Measurements from ENCODE around the gene GSTO2. TPM values are rescaled to one million over a fixed set of nuclear protein-coding genes. Genes with fewer than 3 reads are reported as not detected.

Gene GSTO2
- total RNA-seq, 4 donors from 2014 or later = 0.12 to 1.4 (median 0.54) TPM

DNA sequence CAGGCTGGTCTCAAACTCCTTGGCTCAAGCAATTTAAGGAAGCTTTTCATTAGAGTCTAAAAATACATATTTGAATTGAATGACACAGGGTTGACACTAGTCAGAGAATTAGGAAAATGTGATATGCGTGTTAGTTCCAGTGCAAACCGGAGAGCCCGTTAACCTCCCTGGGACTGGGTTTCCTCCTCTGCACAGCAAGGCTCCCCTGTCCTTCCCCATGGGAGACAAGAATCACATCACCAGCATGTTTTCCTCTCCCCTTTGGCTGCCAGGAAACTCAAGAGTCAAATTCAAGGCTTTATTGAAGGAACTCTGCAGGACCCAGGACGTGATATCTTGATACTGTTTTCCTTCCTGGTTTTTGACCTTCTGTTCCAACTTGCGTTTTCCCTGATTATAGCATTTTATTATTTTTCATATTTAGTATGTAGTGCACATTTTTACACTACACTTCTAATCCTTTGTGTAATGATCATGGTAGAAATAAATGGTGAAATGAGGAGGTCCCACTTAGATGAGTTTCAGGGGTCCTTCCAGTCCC lies 24.9 kb downstream of the GSTO2 start:
- DNase-seq (ENCODE audit: low spot score) = no peak
- TF ChIP-seq, protein P1, sequence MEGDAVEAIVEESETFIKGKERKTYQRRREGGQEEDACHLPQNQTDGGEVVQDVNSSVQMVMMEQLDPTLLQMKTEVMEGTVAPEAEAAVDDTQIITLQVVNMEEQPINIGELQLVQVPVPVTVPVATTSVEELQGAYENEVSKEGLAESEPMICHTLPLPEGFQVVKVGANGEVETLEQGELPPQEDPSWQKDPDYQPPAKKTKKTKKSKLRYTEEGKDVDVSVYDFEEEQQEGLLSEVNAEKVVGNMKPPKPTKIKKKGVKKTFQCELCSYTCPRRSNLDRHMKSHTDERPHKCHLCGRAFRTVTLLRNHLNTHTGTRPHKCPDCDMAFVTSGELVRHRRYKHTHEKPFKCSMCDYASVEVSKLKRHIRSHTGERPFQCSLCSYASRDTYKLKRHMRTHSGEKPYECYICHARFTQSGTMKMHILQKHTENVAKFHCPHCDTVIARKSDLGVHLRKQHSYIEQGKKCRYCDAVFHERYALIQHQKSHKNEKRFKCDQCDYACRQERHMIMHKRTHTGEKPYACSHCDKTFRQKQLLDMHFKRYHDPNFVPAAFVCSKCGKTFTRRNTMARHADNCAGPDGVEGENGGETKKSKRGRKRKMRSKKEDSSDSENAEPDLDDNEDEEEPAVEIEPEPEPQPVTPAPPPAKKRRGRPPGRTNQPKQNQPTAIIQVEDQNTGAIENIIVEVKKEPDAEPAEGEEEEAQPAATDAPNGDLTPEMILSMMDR (IDR thresholded peaks at IDR 0.05) = no peak
- ATAC-seq (ENCODE audit: low FRiP score) = no peak

DNA sequence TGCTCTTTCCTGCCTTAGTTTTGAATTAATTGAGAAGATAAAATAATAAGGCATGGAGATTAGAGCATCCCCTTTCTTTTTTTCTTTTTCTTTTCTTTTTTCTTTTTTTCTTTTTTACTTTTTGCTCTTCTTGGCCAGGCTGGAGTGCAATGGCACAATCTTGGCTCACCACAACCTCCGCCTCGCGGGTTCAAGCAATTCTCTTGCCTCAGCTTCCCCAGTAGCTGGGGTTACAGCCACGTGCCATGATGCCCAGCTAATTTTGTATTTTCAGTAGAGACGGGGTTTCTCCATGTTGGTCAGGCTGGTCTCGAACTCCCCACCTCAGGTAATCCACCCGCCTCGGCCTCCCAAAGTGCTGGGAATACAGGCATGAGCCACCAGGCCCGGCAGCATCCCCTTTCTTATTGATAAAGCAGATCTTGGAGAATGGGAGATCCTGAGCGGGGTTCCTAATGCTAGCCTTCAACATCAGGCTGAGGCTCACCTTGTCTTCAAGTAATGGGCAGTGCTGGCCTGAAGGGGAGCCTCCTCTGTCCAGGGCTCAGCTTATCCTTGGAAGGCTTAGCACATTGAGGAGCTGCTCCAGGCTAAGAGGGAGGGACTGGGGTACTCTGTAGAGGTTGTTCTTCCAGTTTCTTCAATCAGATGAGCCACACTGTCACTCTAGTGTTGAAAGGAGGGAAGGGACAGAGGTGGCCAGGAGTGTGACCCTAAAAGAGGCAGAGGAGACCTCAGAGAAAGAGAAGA lies 27.9 kb downstream of the GSTO2 start:
- no peak for ATAC-seq (ENCODE audit: low FRiP score)

GRCh38 chr10:104297697-104298660 lies 29.0 kb downstream of the GSTO2 start:
- no peak for DNase-seq (ENCODE audit: low spot score)
- ATAC-seq (ENCODE audit: low FRiP score) = no peak
- TF ChIP-seq, protein P1 (IDR thresholded peaks at IDR 0.05) = no peak

More for the DNA sequence above, 27.9 kb downstream of the GSTO2 start:
- DNase-seq (ENCODE audit: low spot score) = no peak
- TF ChIP-seq, protein P1 (IDR thresholded peaks at IDR 0.05) = no peak

GRCh38 chr10:104299031-104299904 lies 30.3 kb downstream of the GSTO2 start:
- ATAC-seq (ENCODE audit: low FRiP score) (no peak), DNase-seq (ENCODE audit: low spot score) (peak; percentile 20)
- TF ChIP-seq, protein P1 (IDR thresholded peaks at IDR 0.05) = no peak

GRCh38 chr10:104300002-104300735 lies 31.2 kb downstream of the GSTO2 start:
- TF ChIP-seq, protein P1 (IDR thresholded peaks at IDR 0.05) = no peak
- ATAC-seq (ENCODE audit: low FRiP score) (peak; percentile 35), DNase-seq (ENCODE audit: low spot score) (peak; percentile 20)

All from omental fat pad (tissue), 4 donors.